ENCODE results near the gene SETBP1. TPM values are rescaled to one million over a fixed set of nuclear protein-coding genes. Genes with fewer than 3 reads are reported as not detected.

Gene SETBP1
- total RNA-seq, 2 experiments from 2014 or later = 6.4 to 6.7 TPM

DNA sequence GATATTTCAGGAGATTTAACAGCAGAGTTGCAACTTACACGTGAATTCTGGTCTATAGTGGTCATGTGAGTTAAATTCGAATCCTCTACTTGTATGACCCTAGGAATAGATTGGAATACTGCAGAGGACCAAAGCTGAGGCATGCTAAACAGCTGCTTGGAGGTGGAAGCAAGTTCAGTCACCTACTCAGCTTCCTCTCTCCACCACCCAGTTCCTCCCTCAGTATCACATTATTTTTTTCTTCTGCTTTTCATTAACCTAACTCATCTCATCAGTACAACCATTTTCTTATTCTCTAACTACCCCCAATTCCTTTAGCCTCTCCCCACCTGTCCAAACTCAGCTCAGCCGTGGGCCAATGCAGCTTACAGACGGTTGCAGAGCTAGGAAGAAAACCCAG lies 385.5 kb downstream of the SETBP1 start:
- Mint-ChIP-seq H3K36me3 (peaks cover 4% of the 10 kb centered on the region), H3K4me3 (no peak overlapping the region), H3K27me3 (no peaks in the 10 kb centered on the region), H3K27ac (no peak overlapping the region), H3K4me1 (ENCODE audit: low read depth) (no peaks in the 10 kb centered on the region), H3K9me3 (no peaks in the 10 kb centered on the region)
- CTCF ChIA-PET = no interaction called here
- POLR2A ChIA-PET = no interaction called here
- intact Hi-C loops (cut with micrococcal nuclease) = no loop called here
- no peak for DNase-seq

DNA sequence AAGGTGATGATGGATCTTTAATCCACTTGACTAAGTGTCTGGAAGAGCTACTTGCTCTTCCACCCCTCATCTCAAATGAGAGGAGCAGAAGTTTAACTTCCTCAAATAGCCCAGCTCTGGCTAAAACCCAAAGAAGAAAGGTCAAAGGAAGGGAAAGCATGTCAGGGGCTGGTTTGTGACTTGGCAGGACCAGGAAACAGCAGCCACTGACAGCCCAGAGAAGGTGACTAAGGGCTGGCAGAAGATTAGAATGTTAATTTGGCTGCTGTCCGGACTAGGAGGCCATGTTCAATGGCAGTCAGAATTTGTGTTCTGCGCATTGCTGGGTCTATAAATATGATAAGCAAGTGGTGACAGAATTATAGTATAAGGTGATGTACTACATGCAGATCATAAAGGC lies 386.2 kb downstream of the SETBP1 start:
- no peaks in the 10 kb centered on the region for H3K9me3 Mint-ChIP-seq
- CTCF ChIA-PET = no interaction called here
- intact Hi-C loops (cut with micrococcal nuclease) = no loop called here
- H3K4me3 Mint-ChIP-seq = no peak overlapping the region
- DNase-seq = no peak
- H3K27ac Mint-ChIP-seq = no peak overlapping the region
- H3K4me1 Mint-ChIP-seq (ENCODE audit: low read depth) = no peaks in the 10 kb centered on the region
- POLR2A ChIA-PET = no interaction called here
- H3K27me3 Mint-ChIP-seq = no peaks in the 10 kb centered on the region
- H3K36me3 Mint-ChIP-seq = peaks cover 4% of the 10 kb centered on the region

DNA sequence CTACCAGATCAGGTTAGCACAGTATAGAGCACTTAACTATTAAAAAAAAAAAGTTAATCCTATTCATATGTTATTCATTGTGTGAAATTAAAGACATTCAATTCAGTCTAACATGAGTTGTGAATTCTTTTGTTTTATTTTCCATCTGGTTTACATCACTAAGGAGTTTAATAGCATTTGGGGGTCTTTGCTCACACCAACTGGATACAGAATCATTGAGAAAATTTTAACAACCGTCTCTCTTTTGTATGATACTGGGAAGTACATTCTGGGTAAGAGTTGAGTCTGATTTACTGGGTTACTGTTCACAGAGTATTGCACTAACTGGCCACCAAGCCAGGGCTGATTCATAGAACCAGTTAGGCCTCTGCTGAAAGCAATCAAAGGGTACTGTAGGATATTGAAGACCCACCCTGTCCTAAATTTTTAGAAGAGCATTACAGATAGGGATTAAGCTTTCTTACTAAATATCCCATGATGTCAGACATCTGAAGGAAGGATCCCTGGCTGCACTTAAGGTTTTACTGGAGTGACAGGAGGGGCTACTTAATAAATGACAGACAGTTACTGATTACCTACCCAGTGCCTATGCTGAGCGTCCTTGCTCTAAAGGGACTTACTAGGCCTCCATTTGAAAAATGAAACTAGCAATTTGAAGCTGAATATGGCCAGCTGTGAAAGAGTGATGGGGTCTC lies 387.9 kb downstream of the SETBP1 start:
- no peaks in the 10 kb centered on the region for H3K9me3 Mint-ChIP-seq
- H3K4me1 Mint-ChIP-seq (ENCODE audit: low read depth) = no peaks in the 10 kb centered on the region
- POLR2A ChIA-PET = no interaction called here
- intact Hi-C loops (cut with micrococcal nuclease) = no loop called here
- CTCF ChIA-PET = no interaction called here
- no peak for DNase-seq
- H3K36me3 Mint-ChIP-seq = peaks cover 4% of the 10 kb centered on the region
- H3K27me3 Mint-ChIP-seq = no peaks in the 10 kb centered on the region
- H3K27ac Mint-ChIP-seq = no peak overlapping the region
- H3K4me3 Mint-ChIP-seq = no peak overlapping the region

DNA sequence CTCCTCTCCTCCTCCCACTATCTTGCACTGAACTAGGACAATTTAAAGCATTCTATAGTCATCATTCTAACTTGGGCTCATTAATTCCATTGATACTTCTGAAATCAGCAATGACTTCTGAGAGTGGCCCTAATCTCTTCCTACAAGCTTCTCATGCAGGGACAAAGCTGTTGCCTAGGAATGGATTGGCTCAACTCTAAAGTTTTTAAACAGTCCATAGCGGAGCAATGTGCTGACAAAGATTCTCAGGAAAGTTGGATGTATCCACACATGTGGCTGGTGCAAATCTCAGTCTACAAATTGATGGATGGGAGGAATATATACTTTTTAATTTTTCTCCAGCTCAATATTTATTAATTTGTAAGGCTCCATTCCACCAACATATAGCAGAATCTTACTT lies 388.9 kb downstream of the SETBP1 start:
- intact Hi-C loops (cut with micrococcal nuclease) = no loop called here
- POLR2A ChIA-PET = no interaction called here
- Mint-ChIP-seq H3K9me3 (no peaks in the 10 kb centered on the region), H3K27me3 (no peaks in the 10 kb centered on the region), H3K27ac (no peak overlapping the region), H3K4me1 (ENCODE audit: low read depth) (no peaks in the 10 kb centered on the region), H3K36me3 (no peaks in the 10 kb centered on the region), H3K4me3 (no peak overlapping the region)
- DNase-seq = no peak
- CTCF ChIA-PET = no interaction called here

DNA sequence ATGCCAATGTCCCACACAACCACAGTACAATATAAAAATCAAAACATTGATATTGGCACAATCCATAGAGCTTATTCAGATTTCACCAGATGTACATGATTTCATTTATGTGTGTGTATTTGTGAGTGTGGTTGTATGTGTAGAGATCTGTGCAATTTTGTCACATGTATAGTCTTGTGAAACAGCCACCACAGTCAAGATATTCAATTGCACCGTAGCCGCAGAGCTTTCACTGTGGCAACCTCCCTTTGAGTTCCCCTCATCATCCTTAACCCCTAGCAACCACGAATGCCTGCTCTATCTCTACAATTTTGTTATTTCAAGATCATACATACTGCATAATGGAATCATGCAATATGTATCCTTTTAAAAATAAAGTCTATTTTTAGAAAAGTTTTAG lies 391.3 kb downstream of the SETBP1 start:
- POLR2A ChIA-PET = no interaction called here
- H3K27me3 Mint-ChIP-seq = peaks cover 2% of the 10 kb centered on the region
- no peaks in the 10 kb centered on the region for H3K9me3 Mint-ChIP-seq
- no peaks in the 10 kb centered on the region for H3K36me3 Mint-ChIP-seq
- no peak overlapping the region for H3K4me3 Mint-ChIP-seq
- no peak overlapping the region for H3K27ac Mint-ChIP-seq
- CTCF ChIA-PET = no interaction called here
- no peaks in the 10 kb centered on the region for H3K4me1 Mint-ChIP-seq (ENCODE audit: low read depth)
- no peak for DNase-seq
- intact Hi-C loops (cut with micrococcal nuclease) = no loop called here

DNA sequence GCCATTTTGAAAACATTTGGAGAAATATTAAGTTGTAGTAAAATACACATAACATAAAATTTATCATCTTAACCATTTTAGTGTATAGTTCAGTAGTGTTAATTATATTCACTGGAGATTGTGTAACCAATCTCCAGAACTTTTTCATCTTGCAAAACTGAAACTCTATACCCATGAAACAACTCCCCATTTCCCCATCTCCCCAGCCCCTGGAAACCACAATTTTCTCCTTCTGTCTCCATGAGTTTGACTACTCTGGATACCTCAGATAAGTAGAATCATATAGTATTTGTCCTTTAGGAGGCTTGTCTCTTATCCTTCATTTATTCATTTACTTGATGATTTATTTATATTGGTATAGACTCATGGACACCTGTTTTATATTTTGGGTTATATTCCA lies 392.9 kb downstream of the SETBP1 start:
- no peak for DNase-seq
- H3K27ac Mint-ChIP-seq = no peak overlapping the region
- peaks cover 4% of the 10 kb centered on the region for H3K27me3 Mint-ChIP-seq
- POLR2A ChIA-PET = no interaction called here
- no peaks in the 10 kb centered on the region for H3K36me3 Mint-ChIP-seq
- intact Hi-C loops (cut with micrococcal nuclease) = no loop called here
- CTCF ChIA-PET = no interaction called here
- no peaks in the 10 kb centered on the region for H3K9me3 Mint-ChIP-seq
- no peaks in the 10 kb centered on the region for H3K4me1 Mint-ChIP-seq (ENCODE audit: low read depth)
- no peak overlapping the region for H3K4me3 Mint-ChIP-seq

DNA sequence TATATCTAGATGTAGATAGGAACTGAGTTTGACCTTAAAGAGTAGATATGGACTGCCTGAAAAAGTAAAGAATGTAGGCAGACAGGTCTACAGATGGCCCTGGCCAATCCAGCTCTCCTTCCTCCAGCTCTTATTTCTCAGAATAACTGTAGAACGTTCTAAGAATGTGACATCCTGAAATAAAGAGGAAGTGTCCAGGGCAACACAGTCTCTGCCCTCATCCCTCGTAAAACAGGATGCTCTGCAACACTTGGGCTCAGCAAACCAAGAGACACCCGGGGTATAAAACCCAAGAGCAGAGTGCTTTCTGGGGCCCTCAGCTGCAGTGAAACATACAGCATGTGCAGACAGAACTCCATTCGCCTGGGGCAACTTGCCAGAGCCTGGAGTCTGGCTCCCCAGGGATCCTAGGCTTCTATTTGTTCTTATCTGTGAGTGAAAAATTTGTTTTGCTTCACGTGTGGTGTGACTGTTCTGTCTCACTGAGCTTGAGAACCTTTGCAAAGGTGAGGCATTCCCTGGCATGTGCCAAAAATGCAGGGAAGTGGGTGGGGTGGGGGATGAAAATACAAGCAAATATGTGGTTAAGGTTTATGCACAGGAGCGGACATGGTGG lies 401.0 kb downstream of the SETBP1 start:
- CTCF ChIA-PET = interaction anchor here (0.8 kb wide), 1 partner anchor 131 kb away, joined by 3 read pairs; no protein-coding TSS in a partner anchor
- no peak overlapping the region for H3K4me3 Mint-ChIP-seq
- intact Hi-C loops (cut with micrococcal nuclease) = no loop called here

DNA sequence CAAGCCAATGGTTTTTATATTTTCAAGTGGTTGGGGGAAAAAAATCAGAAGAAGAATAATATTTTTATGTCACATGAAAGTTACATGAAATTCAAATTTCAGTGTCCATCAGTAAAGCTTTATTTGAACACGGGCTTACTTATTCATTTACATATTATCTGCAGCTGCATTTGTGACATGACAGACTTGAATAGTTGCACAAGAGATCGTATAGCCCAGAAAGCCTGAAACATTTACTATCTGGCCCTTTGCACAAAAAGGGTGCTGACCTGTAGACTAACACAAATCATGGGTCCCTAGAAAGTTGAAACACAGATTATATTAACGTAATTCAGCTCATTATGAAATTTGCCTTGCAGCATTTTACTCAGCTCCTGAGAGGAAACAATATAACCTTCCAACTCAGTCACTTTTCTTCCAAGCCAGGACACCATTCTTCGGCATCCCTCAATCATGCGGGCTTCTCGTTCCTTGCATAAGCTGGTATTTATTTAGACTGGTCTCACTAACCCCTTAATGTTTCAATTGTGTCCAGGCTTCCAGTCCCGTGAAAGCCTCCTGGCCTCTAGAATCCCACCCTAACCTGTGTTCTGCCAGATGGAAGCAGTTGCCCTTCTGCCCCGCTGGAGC lies 402.7 kb downstream of the SETBP1 start:
- intact Hi-C loops (cut with micrococcal nuclease) = no loop called here
- H3K27ac Mint-ChIP-seq = no peak overlapping the region
- peaks cover 3% of the 10 kb centered on the region for H3K9me3 Mint-ChIP-seq
- POLR2A ChIA-PET = no interaction called here
- H3K27me3 Mint-ChIP-seq = peaks cover 1% of the 10 kb centered on the region
- CTCF ChIA-PET = no interaction called here
- H3K4me1 Mint-ChIP-seq (ENCODE audit: low read depth) = no peaks in the 10 kb centered on the region
- H3K36me3 Mint-ChIP-seq = no peaks in the 10 kb centered on the region
- no peak for DNase-seq
- H3K4me3 Mint-ChIP-seq = no peak overlapping the region

More for the DNA sequence above, 401.0 kb downstream of the SETBP1 start:
- no peak for DNase-seq
- H3K27ac Mint-ChIP-seq = no peak overlapping the region
- POLR2A ChIA-PET = no interaction called here
- peaks cover 5% of the 10 kb centered on the region for H3K27me3 Mint-ChIP-seq
- no peaks in the 10 kb centered on the region for H3K4me1 Mint-ChIP-seq (ENCODE audit: low read depth)
- no peaks in the 10 kb centered on the region for H3K36me3 Mint-ChIP-seq
- H3K9me3 Mint-ChIP-seq = peaks cover 3% of the 10 kb centered on the region

DNA sequence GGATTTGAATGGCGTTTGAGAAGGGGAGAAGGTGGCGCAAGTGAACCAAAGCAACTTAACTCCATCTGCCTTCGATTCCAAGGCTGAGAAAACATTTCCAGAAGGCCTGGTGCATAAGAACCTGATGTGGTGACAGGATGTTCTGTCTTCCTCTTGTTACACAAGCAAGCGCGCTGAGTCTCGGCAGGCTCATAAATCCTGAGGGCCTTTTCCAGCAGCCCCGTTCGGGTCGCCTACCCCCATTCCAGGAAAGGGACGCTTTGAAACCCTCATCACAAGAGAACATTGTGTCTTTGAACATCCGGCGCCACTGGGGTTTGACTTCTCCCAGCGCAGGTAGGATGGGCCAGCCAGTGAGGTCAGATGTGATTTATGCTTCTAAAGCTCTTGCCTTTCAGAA lies 403.5 kb downstream of the SETBP1 start:
- CTCF ChIA-PET = no interaction called here
- POLR2A ChIA-PET = no interaction called here
- DNase-seq = no peak
- Mint-ChIP-seq H3K4me1 (ENCODE audit: low read depth) (no peaks in the 10 kb centered on the region), H3K9me3 (peaks cover 3% of the 10 kb centered on the region), H3K36me3 (no peaks in the 10 kb centered on the region), H3K27me3 (peaks cover 1% of the 10 kb centered on the region), H3K4me3 (no peak overlapping the region), H3K27ac (no peak overlapping the region)
- intact Hi-C loops (cut with micrococcal nuclease) = no loop called here

DNA sequence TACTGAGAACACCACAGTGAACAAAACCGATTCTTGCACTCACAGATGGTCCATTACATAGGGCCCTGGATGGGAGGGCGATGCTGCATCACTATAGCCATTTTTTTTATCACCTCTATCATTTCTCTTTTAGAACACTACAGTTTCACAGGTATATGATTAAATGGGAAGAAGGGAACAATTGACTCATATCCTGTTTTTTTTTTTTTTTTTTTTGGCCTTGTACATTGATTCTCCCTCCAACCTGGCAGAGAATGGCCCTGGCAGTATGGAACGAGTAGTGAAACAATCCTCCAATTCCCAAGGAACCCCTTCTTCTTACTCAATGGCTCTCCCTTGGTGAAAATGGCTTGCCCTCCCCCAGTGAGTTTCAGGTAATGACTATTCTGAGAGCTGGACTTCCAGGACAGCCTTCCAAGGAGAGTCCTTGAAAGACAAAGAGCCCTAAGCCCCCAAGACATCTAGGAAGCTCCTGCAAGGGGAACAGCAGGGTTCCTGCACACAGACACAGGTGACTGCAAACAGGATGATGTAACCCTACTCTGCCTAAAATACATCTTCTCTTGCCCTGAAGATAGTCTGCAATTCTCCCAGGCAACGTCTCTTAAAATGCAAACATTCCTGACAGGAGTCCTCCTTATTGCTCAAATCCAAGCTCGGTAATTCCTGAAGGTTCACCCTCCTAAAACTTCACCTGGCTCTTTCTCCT lies 405.4 kb downstream of the SETBP1 start:
- POLR2A ChIA-PET = no interaction called here
- Mint-ChIP-seq H3K4me1 (ENCODE audit: low read depth) (no peaks in the 10 kb centered on the region), H3K4me3 (no peak overlapping the region), H3K9me3 (peaks cover 2% of the 10 kb centered on the region), H3K27me3 (peaks cover 1% of the 10 kb centered on the region), H3K36me3 (no peaks in the 10 kb centered on the region), H3K27ac (no peak overlapping the region)
- CTCF ChIA-PET = no interaction called here
- no peak for DNase-seq
- intact Hi-C loops (cut with micrococcal nuclease) = no loop called here

DNA sequence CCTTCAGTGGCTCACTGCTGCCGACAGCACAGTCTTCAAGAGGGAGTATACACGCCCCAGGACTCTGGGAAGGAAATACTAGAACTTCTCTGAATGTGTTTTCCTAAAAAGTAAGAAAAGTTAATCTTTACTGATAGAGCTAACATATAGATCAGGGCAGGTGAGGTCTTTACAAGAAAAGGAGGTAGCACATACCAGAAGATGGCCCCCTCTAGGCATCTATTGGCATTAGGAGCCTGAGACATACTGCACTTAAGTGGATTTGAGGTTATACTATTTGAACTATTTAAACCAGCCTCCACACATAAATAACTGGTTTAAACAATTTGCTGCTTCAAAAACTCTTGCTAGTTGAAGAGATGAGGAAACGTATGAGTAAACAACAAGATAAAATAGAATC lies 406.1 kb downstream of the SETBP1 start:
- ChIA-PET CTCF (no interaction called here), POLR2A (no interaction called here)
- Mint-ChIP-seq H3K4me3 (no peak overlapping the region), H3K27me3 (no peaks in the 10 kb centered on the region), H3K9me3 (no peaks in the 10 kb centered on the region), H3K4me1 (ENCODE audit: low read depth) (no peaks in the 10 kb centered on the region), H3K27ac (no peak overlapping the region), H3K36me3 (no peaks in the 10 kb centered on the region)
- intact Hi-C loops (cut with micrococcal nuclease) = no loop called here
- DNase-seq = no peak

DNA sequence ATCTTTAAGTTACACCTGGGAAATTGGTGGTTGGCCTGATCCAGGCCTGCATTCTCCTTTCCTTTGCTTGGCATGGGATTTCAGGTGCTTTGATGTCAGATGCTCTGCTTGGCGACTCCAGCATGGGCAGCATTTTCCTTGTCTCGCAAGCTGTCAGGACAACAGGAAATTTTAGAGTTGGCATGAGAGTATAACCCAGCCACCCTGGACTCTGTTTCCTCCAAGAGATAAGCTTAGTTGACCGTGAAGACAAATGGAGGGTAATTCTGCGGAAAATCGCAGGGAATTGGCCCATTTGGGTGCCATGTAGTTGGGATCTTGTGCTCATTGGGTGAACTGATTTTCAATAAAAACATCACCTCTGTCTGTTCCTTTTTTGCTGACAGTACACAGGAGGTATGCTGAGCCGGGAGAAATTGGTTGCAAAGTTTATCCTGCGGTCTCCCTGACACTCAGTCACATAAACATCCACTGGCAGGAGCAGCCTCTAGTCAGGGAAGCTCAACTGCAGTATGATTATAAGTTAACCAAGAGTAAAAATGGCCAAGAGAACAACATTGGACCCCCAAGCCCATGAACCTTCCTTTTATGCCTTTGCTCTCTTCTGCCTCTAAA lies 409.9 kb downstream of the SETBP1 start:
- Mint-ChIP-seq H3K9me3 (no peaks in the 10 kb centered on the region), H3K4me1 (ENCODE audit: low read depth) (no peaks in the 10 kb centered on the region), H3K27ac (no peak overlapping the region), H3K4me3 (no peak overlapping the region), H3K27me3 (no peaks in the 10 kb centered on the region), H3K36me3 (no peaks in the 10 kb centered on the region)
- ChIA-PET POLR2A (no interaction called here), CTCF (no interaction called here)
- intact Hi-C loops (cut with micrococcal nuclease) = no loop called here
- DNase-seq = no peak
